ENCODE results near the gene RECQL5.

DNA sequence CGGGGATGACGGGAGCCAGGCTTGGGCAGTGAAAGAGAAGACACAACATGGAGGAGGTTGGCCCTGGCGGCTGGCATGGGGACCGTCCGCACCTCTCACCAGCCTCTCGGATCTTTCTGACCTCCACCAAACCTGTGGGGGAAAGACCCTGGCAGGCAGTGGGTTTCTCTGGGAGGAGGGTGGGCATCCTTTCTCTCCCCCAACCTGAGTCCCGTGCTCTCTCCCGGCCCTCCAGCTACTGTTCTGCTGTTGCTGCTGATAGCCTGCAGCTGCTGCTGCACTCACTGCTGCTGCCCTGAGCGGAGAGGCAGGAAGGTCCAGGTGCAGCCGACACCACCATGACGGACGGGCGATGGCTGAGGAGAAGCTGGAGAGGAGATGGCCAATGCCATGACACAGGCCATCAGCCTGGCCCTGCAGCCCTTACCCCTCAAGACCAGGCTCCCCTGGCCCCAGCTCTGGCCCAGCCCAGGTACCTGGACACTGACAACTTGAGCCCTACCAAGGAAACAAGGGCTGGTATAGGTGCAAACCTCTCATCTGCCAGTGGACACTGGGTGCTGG lies 26.3 kb downstream of the RECQL5 start:
- TF ChIP-seq CTCF (conservative IDR thresholded peaks at IDR 0.05) (no peak), ZFX (IDR thresholded peaks at IDR 0.05) (no peak)

Measured in C4-2B (cell line).